ENCODE data around the gene ADCY9.
A peak's percentile ranks its signal among the peaks of the same experiment; 100 is the strongest.

Gene ADCY9

DNA sequence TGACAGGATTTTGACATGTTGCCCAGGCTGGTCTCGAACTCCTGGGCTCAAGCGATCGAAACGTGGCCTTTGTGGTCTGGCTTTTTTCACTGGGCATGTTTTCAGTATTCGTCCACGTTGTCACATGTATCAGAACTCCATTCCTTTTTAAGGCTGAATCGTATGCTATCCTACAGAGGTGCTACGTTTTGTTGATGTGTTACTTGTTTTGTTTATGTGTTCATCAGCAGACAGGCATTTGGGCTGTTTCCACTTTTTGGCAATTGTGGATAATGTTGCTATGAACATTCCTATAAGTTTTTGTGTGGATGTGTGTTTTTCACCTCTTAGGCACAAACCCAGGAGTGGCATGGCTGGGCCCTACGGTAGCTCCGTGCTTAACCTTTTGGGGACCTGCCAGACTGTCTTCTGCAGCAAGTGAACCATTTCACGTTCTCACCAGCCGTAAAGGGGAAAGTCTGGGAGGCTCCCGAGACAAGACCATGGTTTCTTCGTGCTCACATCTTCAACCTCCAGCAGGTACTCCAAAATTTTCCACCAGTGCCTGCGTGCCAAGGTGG, 26.9 kb downstream of the ADCY9 start:
- TF ChIP-seq, protein P1, sequence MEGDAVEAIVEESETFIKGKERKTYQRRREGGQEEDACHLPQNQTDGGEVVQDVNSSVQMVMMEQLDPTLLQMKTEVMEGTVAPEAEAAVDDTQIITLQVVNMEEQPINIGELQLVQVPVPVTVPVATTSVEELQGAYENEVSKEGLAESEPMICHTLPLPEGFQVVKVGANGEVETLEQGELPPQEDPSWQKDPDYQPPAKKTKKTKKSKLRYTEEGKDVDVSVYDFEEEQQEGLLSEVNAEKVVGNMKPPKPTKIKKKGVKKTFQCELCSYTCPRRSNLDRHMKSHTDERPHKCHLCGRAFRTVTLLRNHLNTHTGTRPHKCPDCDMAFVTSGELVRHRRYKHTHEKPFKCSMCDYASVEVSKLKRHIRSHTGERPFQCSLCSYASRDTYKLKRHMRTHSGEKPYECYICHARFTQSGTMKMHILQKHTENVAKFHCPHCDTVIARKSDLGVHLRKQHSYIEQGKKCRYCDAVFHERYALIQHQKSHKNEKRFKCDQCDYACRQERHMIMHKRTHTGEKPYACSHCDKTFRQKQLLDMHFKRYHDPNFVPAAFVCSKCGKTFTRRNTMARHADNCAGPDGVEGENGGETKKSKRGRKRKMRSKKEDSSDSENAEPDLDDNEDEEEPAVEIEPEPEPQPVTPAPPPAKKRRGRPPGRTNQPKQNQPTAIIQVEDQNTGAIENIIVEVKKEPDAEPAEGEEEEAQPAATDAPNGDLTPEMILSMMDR (IDR thresholded peaks at IDR 0.05; ENCODE audit: insufficient read depth, low read depth, low read length, missing control alignments): no peak
- H3K4me3 ChIP-seq (ENCODE audit: low read length): no peak overlapping the region
- DNase-seq (ENCODE audit: low read depth): no peak

DNA sequence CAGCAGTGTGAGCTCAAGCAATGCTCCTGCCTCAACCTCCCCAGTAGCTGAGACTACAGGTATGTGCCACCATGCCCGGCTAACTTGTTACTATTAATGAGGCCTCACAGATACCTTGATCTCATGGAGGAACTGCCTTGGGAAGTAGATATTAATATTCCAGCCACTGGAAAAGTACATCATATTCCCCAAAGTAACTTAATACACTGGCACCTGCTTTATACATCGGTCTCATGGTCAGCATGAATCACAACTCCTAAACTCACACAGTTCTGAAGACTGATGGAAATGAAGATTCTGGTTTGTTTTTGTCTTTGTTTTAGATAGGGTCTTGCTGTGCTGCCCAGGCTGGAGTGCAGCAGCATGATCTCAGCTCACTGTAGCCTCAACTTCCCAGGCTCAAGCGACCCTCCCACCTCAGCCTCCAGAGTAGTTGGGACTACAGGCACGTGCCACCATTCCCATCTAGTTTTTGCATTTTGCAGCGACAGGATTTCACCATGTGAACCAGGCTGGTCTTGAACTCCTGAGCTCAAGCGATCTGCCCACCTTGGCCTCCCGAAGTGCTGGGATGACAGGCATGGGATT, 28.2 kb downstream of the ADCY9 start:
- no peak overlapping the region for H3K4me3 ChIP-seq (ENCODE audit: low read length)
- DNase-seq (ENCODE audit: low read depth): no peak
- TF ChIP-seq, protein P1 (IDR thresholded peaks at IDR 0.05; ENCODE audit: insufficient read depth, low read depth, low read length, missing control alignments): no peak

DNA sequence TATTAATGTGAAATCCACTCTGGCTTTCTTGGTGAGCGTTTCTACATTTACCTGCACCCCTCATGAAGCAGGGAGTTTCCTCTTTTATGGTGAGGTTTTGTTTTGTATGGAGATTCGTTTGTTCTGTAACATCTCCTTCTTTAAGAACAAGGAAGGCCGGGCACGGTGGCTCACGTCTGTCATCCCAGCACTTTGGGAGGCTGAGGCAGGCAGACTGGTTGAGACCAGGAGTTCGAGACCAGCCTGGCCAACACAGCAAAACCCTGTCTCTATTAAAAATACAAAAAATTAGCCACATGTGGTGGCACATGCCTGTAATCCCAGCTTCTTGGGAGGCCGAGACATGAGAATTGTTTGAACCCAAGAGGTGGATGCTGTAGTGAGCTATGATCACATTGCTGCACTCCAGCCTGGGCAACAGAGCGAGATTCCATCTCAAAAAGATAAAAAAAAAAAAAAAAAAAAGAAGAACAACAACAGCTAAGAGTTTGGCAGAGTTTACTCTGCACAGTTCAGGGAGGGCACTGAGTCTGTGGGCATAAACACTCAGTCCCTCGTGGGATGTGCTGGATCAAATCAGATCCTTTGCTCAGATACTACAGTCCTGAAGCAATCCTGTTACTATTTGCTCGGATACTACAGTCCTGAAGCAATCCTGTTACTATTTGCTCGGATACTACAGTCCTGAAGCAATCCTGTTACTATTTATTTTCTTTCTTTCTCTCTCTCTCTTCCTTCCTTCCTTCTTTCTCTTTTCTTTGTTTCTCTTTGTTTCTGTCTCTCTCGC, 28.9 kb downstream of the ADCY9 start:
- no peak overlapping the region for H3K4me3 ChIP-seq (ENCODE audit: low read length)
- TF ChIP-seq, protein P1 (IDR thresholded peaks at IDR 0.05; ENCODE audit: insufficient read depth, low read depth, low read length, missing control alignments): no peak
- DNase-seq (ENCODE audit: low read depth): no peak

DNA sequence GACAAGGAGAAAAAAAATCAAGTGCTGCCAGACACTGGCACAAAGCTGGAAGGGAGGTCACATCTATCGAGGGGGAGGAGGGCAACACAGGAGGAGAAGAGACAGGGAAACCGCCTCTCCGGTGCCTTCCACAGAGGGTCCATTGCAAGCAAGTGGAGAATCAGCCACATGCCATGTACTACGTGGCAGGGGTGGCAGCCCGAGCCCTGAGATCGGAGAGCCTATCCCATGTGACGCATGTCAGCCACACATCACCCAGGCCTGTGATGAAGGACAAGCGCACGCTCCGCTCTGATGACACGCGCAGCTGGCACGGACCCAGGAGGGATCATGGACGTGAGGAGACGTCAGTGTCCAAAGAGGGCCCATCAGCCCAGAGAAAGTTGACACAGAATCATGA, 30.1 kb downstream of the ADCY9 start:
- TF ChIP-seq, protein P1 (IDR thresholded peaks at IDR 0.05; ENCODE audit: insufficient read depth, low read depth, low read length, missing control alignments): no peak
- no peak for DNase-seq (ENCODE audit: low read depth)
- no peak overlapping the region for H3K4me3 ChIP-seq (ENCODE audit: low read length)

DNA sequence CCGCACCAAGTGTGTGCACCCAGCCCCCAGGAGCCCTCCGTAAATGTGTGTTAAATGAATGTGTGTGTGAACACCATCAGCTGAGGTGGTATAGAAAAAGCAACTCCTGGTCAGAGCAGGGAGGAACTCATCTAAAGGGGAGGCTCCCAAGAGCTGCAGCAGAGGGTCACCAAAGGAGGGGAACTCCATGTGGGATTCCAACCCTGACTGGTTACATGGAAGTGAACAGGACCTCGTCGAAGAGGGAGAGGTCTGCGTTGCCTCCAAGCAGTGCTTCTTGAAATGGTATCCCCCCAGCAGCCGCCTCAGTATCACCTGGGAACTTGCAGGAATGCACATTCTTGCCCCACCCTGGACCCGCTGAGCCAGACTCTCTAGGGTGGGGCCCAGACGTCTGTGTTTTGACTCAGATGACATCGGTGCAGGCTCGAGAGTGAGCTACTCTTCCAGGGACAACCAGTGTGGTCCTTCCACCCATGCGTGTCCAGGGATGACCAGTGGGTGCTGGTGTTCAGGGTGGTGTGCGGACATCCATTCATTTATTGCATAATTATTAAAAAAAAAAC, 30.8 kb downstream of the ADCY9 start:
- TF ChIP-seq, protein P1 (IDR thresholded peaks at IDR 0.05; ENCODE audit: insufficient read depth, low read depth, low read length, missing control alignments): no peak
- DNase-seq (ENCODE audit: low read depth): peak; percentile 37
- H3K4me3 ChIP-seq (ENCODE audit: low read length): no peak overlapping the region

DNA sequence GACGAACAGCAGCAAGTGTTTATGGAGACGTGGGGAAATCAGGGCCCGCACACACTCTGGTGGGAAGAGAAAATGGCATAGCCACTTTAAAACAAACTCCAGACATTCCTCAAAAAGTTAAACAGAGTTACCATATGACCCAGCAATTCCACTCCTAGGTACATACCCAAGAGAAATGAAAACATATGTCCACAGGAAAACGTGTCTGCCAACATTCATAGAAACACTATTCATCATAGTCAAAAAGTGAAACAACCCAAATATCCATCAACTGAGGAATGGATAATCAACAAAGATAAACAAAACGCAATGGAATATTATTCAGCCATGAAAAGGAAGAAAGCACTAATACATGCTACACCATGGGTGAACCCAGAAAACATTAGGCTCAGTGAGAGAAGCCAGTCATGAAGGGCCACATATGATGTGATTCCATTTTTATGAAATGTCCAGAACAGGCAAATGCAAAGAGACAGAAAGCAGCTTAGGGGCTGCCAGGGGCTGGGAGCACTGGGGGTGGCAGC, 32.8 kb downstream of the ADCY9 start:
- TF ChIP-seq, protein P1 (IDR thresholded peaks at IDR 0.05; ENCODE audit: insufficient read depth, low read depth, low read length, missing control alignments): no peak
- no peak for DNase-seq (ENCODE audit: low read depth)

More for the DNA sequence above, 32.8 kb downstream of the ADCY9 start:
- no peak overlapping the region for H3K4me3 ChIP-seq (ENCODE audit: low read length)

Data from epithelial cell of esophagus (primary cell).